ENCODE measurements around the gene CTDSPL2.

GRCh38 chr15:44569316-44569715 lies 141.9 kb downstream of the CTDSPL2 start:
- TF ChIP-seq, protein P1, sequence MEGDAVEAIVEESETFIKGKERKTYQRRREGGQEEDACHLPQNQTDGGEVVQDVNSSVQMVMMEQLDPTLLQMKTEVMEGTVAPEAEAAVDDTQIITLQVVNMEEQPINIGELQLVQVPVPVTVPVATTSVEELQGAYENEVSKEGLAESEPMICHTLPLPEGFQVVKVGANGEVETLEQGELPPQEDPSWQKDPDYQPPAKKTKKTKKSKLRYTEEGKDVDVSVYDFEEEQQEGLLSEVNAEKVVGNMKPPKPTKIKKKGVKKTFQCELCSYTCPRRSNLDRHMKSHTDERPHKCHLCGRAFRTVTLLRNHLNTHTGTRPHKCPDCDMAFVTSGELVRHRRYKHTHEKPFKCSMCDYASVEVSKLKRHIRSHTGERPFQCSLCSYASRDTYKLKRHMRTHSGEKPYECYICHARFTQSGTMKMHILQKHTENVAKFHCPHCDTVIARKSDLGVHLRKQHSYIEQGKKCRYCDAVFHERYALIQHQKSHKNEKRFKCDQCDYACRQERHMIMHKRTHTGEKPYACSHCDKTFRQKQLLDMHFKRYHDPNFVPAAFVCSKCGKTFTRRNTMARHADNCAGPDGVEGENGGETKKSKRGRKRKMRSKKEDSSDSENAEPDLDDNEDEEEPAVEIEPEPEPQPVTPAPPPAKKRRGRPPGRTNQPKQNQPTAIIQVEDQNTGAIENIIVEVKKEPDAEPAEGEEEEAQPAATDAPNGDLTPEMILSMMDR (IDR thresholded peaks at IDR 0.05; ENCODE audit: control extremely low read depth in 1 of 3, insufficient read depth in 1 of 3, low read depth in 1 of 3, low read length in 3 of 3): no peak
- TF ChIP-seq SP1 (IDR thresholded peaks at IDR 0.05; ENCODE audit: low read depth, low read length) (no peak), BRCA1 (IDR thresholded peaks at IDR 0.05; ENCODE audit: low read depth, low read length) (no peak), SRF (IDR thresholded peaks at IDR 0.05; ENCODE audit: low read depth, low read length) (no peak), POLR2A (IDR thresholded peaks at IDR 0.05; ENCODE audit: control extremely low read depth in 1 of 2, low read depth in 2 of 2, low read length in 2 of 2) (no peak), GABPA (IDR thresholded peaks at IDR 0.05; ENCODE audit: borderline replicate concordance, insufficient read depth, low read length) (no peak), EZH2 (IDR thresholded peaks at IDR 0.05; ENCODE audit: low read depth, low read length, severe bottlenecking) (no peak), EP300 (IDR thresholded peaks at IDR 0.05; ENCODE audit: borderline replicate concordance in 1 of 2, low read depth in 2 of 2, low read length in 2 of 2) (no peak), RAD21 (IDR thresholded peaks at IDR 0.05 in 1 of 2, conservative IDR thresholded peaks at IDR 0.05 in 1 of 2; ENCODE audit: low read depth in 2 of 2, low read length in 2 of 2) (no peak)
- TF ChIP-seq, protein P2, sequence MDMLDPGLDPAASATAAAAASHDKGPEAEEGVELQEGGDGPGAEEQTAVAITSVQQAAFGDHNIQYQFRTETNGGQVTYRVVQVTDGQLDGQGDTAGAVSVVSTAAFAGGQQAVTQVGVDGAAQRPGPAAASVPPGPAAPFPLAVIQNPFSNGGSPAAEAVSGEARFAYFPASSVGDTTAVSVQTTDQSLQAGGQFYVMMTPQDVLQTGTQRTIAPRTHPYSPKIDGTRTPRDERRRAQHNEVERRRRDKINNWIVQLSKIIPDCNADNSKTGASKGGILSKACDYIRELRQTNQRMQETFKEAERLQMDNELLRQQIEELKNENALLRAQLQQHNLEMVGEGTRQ (IDR thresholded peaks at IDR 0.05; ENCODE audit: low read length): no peak
